HepG2 (cell line): ENCODE results near the gene COMMD3. TPM values are rescaled to one million over a fixed set of nuclear protein-coding genes. Genes with fewer than 3 reads are reported as not detected.

ENCODE experiments used
- DNMT1 ChIP-seq: sonication (generic); formaldehyde crosslinking; IDR thresholded peaks from 2 replicates; pipeline ENCODE4 v1.5.1; 2020; ENCODE audit warnings: mild to moderate bottlenecking, missing genetic modification reagents
- E2F1 ChIP-seq: sonication (generic); formaldehyde crosslinking; IDR thresholded peaks from 2 replicates; pipeline ENCODE4 v1.5.0; 2020; ENCODE audit warnings: missing genetic modification reagents
- HNF4G ChIP-seq, 2 experiments: sonication (generic) in 1 of 2; formaldehyde crosslinking in 1 of 2; IDR thresholded peaks; 2 replicates each; pipeline versions ENCODE4 v1.4.0 to v1.6.1; 2011 to 2020; ENCODE audit warnings: borderline replicate concordance in 2 of 2, low read depth in 2 of 2, mild to moderate bottlenecking in 2 of 2, low read length in 1 of 2, missing genetic modification reagents in 1 of 2, moderate library complexity in 1 of 2
- KMT2B ChIP-seq: IDR thresholded peaks from 2 replicates; pipeline ENCODE4 v1.6.1; 2016; ENCODE audit warnings: missing genetic modification reagents, missing compliant biosample characterization
- POLR2AphosphoS5 ChIP-seq: IDR thresholded peaks from 2 replicates; pipeline ENCODE4 v1.6.1; 2012; ENCODE audit warnings: low read depth, low read length
- ZC3H13 ChIP-seq: sonication (generic); formaldehyde crosslinking; IDR thresholded peaks from 2 replicates; pipeline ENCODE4 v1.8.1; 2023; ENCODE audit warnings: mild to moderate bottlenecking, missing genetic modification reagents, moderate library complexity
- ZFP36L1 ChIP-seq: sonication (generic); formaldehyde crosslinking; IDR thresholded peaks from 2 replicates; pipeline ENCODE4 v1.8.0; 2022; ENCODE audit warnings: mild to moderate bottlenecking, missing genetic modification reagents, moderate library complexity
- ZFY ChIP-seq: sonication (generic); formaldehyde crosslinking; IDR thresholded peaks from 2 replicates; pipeline ENCODE4 v1.4.0; 2020; ENCODE audit warnings: missing genetic modification reagents
- ZFYVE20 ChIP-seq: sonication (generic); formaldehyde crosslinking; IDR thresholded peaks from 2 replicates; pipeline ENCODE4 v1.8.0; 2023; ENCODE audit warnings: low read depth, mild to moderate bottlenecking, moderate library complexity, missing genetic modification reagents, borderline replicate concordance
- ZMAT3 ChIP-seq: sonication (generic); formaldehyde crosslinking; conservative IDR thresholded peaks from 2 replicates; pipeline ENCODE4 v1.7.0; 2021; ENCODE audit warnings: missing genetic modification reagents
- ZNF331 ChIP-seq: sonication (generic); formaldehyde crosslinking; IDR thresholded peaks from 2 replicates; pipeline ENCODE4 v1.4.0; 2020; ENCODE audit warnings: missing genetic modification reagents
- ZNF850 ChIP-seq: sonication (generic); formaldehyde crosslinking; conservative IDR thresholded peaks from 2 replicates; pipeline ENCODE4 v1.9.0; 2021; ENCODE audit warnings: mild to moderate bottlenecking, missing genetic modification reagents
- polyA plus RNA-seq, 8 experiments: library from polyadenylated mRNA; depleted of rRNA in 3 of 8; stranded (reverse) in 7 of 8; unstranded in 1 of 8; fragments of >200 nt; fragmentation: Illumina TruSeq in 4 of 8; extraction: Trizol in 4 of 8; gene quantifications; 2 replicates each; pipeline versions ENCODE4 v1.2.1 to v1.2.3, GENCODE V29; 2011 to 2016; ENCODE audit warnings: low read depth in 4 of 8, missing spikeins in 1 of 8, mixed read lengths in 1 of 8; ENCODE audit not compliant: insufficient read depth in 1 of 8
- total RNA-seq, 5 experiments: library from RNA; depleted of rRNA; stranded (reverse); fragments of >200 nt; fragmentation: Illumina TruSeq; extraction: Trizol; gene quantifications; 2 replicates each; pipeline ENCODE4 v1.2.3, GENCODE V29; 2016; ENCODE audit warnings: low read depth in 1 of 5
- TF ChIP-seq, protein P1 (sequence below): sonication (generic); formaldehyde crosslinking; IDR thresholded peaks from 2 replicates; pipeline ENCODE4 v1.4.0; 2020; ENCODE audit warnings: missing genetic modification reagents
- TF ChIP-seq, protein P2 (sequence below): IDR thresholded peaks from 2 replicates; pipeline ENCODE4 v1.6.1; 2016; ENCODE audit warnings: low read depth, control low read depth
- TF ChIP-seq, protein P3 (sequence below): sonication (generic); formaldehyde crosslinking; conservative IDR thresholded peaks from 2 replicates; pipeline ENCODE4 v1.8.1; 2023; ENCODE audit warnings: missing genetic modification reagents

Gene COMMD3
- total and polyA plus RNA-seq, 2 of the 13 experiments (the other 11 are each of a cell fraction or from before 2014, with no cell fraction given): 38.7 to 54.4 TPM

DNA sequence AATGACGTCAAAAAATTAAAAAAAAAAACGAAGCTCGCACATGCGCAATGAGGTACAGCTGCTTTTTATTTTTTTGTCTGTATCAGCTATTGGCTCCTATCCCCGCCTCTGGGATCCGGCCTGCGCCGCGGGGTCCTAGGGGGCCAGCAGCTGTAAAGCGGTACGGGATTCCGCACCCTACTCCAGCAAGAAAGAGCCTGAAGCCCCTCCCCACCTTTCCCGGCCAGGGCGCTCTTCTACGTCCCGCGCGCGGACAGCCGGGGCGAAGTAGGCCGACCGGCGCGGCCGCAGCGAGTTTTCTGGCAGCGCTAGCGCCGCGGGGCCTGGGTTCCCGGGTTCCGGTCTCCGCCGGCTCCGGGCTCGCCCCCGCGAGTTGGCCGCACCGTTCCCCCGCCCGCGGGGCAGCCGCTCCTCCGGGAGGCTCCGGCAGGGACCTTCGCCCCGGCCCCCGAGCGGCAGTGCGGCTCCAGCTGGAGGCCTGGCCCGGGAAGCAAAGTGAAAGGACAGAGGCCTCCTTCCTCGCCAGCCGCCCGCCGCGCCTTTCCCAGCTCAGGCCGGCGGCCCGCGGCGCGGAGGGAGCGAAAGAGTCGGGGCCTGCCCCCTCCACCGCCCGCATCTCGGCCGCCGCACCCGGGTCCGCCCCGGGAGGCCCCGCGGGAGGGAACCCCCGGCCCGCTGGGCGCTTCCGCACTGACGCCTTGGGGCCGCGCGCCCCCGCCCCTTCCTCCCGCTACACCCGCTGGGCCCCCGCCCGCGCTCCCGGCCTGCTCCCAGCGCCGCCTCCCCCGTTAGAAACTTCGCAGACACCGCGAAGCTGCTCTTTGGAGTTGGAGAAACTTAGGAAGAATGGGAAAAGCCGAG lies 24.4 kb downstream of the COMMD3 start (continued):
- TF ChIP-seq ZMAT3: 0 out of 2 replicates have a peak, but pooled peaks have one; percentile 17
- no peak for TF ChIP-seq ZFYVE20 (CRISPR knock-in tag)
- no peak for TF ChIP-seq HNF4G (IDR thresholded peaks at IDR 0.05; ENCODE audit: borderline replicate concordance, low read depth, low read length)
- no peak for TF ChIP-seq HNF4G (CRISPR knock-in tag; IDR thresholded peaks at IDR 0.05; ENCODE audit: borderline replicate concordance, low read depth)
- TF ChIP-seq, protein P1, sequence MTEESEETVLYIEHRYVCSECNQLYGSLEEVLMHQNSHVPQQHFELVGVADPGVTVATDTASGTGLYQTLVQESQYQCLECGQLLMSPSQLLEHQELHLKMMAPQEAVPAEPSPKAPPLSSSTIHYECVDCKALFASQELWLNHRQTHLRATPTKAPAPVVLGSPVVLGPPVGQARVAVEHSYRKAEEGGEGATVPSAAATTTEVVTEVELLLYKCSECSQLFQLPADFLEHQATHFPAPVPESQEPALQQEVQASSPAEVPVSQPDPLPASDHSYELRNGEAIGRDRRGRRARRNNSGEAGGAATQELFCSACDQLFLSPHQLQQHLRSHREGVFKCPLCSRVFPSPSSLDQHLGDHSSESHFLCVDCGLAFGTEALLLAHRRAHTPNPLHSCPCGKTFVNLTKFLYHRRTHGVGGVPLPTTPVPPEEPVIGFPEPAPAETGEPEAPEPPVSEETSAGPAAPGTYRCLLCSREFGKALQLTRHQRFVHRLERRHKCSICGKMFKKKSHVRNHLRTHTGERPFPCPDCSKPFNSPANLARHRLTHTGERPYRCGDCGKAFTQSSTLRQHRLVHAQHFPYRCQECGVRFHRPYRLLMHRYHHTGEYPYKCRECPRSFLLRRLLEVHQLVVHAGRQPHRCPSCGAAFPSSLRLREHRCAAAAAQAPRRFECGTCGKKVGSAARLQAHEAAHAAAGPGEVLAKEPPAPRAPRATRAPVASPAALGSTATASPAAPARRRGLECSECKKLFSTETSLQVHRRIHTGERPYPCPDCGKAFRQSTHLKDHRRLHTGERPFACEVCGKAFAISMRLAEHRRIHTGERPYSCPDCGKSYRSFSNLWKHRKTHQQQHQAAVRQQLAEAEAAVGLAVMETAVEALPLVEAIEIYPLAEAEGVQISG (CRISPR knock-in tag): peak; percentile 72
- peak; percentile 74; the same call in 1 of the 2 replicates for TF ChIP-seq ZFP36L1
- 0 out of 2 replicates have a peak, but pooled peaks have one; percentile 22 for TF ChIP-seq E2F1 (CRISPR knock-in tag)
- 0 out of 2 replicates have a peak, but pooled peaks have one; percentile 17 for TF ChIP-seq ZNF331 (CRISPR knock-in tag)
- peak; percentile 96 for TF ChIP-seq ZFY (CRISPR knock-in tag)
- peak; percentile 18; the same call in 1 of the 2 replicates for TF ChIP-seq ZC3H13
- TF ChIP-seq ZNF850 (CRISPR knock-in tag): no peak
- peak; percentile 43; the same call in 1 of the 2 replicates for TF ChIP-seq KMT2B (CRISPR knock-in tag)
- peak; percentile 43; the same call in 1 of the 2 replicates for TF ChIP-seq POLR2AphosphoS5
- TF ChIP-seq, protein P2, sequence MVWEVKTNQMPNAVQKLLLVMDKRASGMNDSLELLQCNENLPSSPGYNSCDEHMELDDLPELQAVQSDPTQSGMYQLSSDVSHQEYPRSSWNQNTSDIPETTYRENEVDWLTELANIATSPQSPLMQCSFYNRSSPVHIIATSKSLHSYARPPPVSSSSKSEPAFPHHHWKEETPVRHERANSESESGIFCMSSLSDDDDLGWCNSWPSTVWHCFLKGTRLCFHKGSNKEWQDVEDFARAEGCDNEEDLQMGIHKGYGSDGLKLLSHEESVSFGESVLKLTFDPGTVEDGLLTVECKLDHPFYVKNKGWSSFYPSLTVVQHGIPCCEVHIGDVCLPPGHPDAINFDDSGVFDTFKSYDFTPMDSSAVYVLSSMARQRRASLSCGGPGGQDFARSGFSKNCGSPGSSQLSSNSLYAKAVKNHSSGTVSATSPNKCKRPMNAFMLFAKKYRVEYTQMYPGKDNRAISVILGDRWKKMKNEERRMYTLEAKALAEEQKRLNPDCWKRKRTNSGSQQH: no peak
- TF ChIP-seq, protein P3, sequence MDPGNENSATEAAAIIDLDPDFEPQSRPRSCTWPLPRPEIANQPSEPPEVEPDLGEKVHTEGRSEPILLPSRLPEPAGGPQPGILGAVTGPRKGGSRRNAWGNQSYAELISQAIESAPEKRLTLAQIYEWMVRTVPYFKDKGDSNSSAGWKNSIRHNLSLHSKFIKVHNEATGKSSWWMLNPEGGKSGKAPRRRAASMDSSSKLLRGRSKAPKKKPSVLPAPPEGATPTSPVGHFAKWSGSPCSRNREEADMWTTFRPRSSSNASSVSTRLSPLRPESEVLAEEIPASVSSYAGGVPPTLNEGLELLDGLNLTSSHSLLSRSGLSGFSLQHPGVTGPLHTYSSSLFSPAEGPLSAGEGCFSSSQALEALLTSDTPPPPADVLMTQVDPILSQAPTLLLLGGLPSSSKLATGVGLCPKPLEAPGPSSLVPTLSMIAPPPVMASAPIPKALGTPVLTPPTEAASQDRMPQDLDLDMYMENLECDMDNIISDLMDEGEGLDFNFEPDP: no peak
- no peak for TF ChIP-seq DNMT1 (CRISPR knock-in tag)
